T-helper 17 cell (primary cell): Measurements from ENCODE around the gene ENKUR. TPM values are rescaled to one million over a fixed set of nuclear protein-coding genes. Genes with fewer than 3 reads are reported as not detected.
A peak's percentile ranks its signal among the peaks of the same experiment; 100 is the strongest.

Experiments used
- ATAC-seq: fragments of 150-1000 bp; cut with Tn5 transposase; 2 replicates; pipeline ENCODE4 v1.10.0; 2021; ENCODE audit warnings: mild to moderate bottlenecking, moderate library complexity
- DNase-seq, 3 donors: peaks; one replicate each; pipeline versions ENCODE4 v3.0.0 to v3.0.0-alpha.2; 2020 to 2021
- H3K9me3 ChIP-seq: one replicate; pipeline ENCODE4 v1.7.0; 2013; ENCODE audit warnings: low read length, mild to moderate bottlenecking; ENCODE audit not compliant: control insufficient read depth, poor library complexity, severe bottlenecking
- H3K27ac Mint-ChIP-seq: one replicate; pipeline ENCODE4 v1.8.0; 2022; ENCODE audit warnings: mild to moderate bottlenecking, moderate library complexity, mixed read lengths
- H3K27me3 Mint-ChIP-seq: one replicate; pipeline ENCODE4 v1.8.0; 2022; ENCODE audit warnings: mixed read lengths
- H3K36me3 Mint-ChIP-seq: one replicate; pipeline ENCODE4 v1.8.0; 2022; ENCODE audit warnings: low read depth, mixed read lengths
- H3K4me1 Mint-ChIP-seq: one replicate; pipeline ENCODE4 v1.8.0; 2022; ENCODE audit warnings: mild to moderate bottlenecking, mixed read lengths
- H3K4me3 Mint-ChIP-seq: one replicate; pipeline ENCODE4 v1.8.0; 2022; ENCODE audit warnings: mild to moderate bottlenecking, moderate library complexity, mixed read lengths
- total RNA-seq, 4 donors: library from RNA in 2 of 4; stranded (reverse) in 2 of 4; gene quantifications; one replicate each; pipeline ENCODE4 v1.2.3 and lab custom pipeline; 2022 to 2026

Gene ENKUR
- total RNA-seq, 2 donors from 2014 or later = 0.85 to 14.9 TPM

- no peak for ATAC-seq
- Mint-ChIP-seq H3K4me3 (no peak overlapping the region), H3K4me1 (no peaks in the 10 kb centered on the region), H3K36me3 (peaks cover 9% of the 10 kb centered on the region), H3K27me3 (peaks cover 40% of the 10 kb centered on the region), H3K27ac (no peak overlapping the region)
- no peak for DNase-seq
- no peaks in the 10 kb centered on the region for H3K9me3 ChIP-seq
Observed at GRCh38 chr10:25047591-25048301, 31.8 kb upstream of the ENKUR start.

DNA sequence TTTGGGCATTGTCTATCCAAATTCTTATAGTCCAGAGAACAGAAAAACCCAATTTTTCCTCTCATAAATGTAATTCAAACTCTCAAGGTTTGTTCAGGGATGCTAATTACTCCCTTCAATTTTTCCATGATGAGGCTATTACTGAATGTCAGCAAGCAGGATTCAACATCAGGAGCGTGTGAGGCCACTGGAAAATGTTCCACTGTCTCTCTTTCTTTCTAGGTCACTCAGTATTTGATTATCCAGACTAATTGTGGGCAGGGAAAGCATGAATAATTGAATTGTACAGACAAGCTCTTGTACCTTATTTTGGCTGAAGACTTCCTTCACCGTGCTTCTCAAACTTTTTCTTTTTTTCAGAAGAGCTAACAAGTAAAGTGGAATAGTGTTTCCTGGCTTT is 31.1 kb upstream of the ENKUR start:
- DNase-seq (no peak), ATAC-seq (no peak)
- Mint-ChIP-seq H3K27me3 (peaks cover 40% of the 10 kb centered on the region), H3K36me3 (peaks cover 9% of the 10 kb centered on the region), H3K4me3 (no peak overlapping the region), H3K27ac (no peak overlapping the region), H3K4me1 (no peaks in the 10 kb centered on the region)
- no peaks in the 10 kb centered on the region for H3K9me3 ChIP-seq

GRCh38 chr10:25046641-25047040 is 30.7 kb upstream of the ENKUR start:
- no peak overlapping the region for H3K4me3 Mint-ChIP-seq
- H3K27me3 Mint-ChIP-seq = peaks cover 40% of the 10 kb centered on the region
- H3K27ac Mint-ChIP-seq = no peak overlapping the region
- no peaks in the 10 kb centered on the region for H3K9me3 ChIP-seq
- no peak for DNase-seq
- no peaks in the 10 kb centered on the region for H3K4me1 Mint-ChIP-seq
- peaks cover 9% of the 10 kb centered on the region for H3K36me3 Mint-ChIP-seq
- ATAC-seq = no peak

GRCh38 chr10:25039531-25039930 is 23.6 kb upstream of the ENKUR start:
- Mint-ChIP-seq H3K4me1 (no peaks in the 10 kb centered on the region), H3K27me3 (peaks cover 40% of the 10 kb centered on the region), H3K4me3 (no peak overlapping the region), H3K27ac (no peak overlapping the region), H3K36me3 (no peaks in the 10 kb centered on the region)
- no peak for ATAC-seq
- no peaks in the 10 kb centered on the region for H3K9me3 ChIP-seq
- DNase-seq = no peak

- Mint-ChIP-seq H3K27ac (no peak overlapping the region), H3K4me3 (no peak overlapping the region), H3K36me3 (no peaks in the 10 kb centered on the region), H3K4me1 (no peaks in the 10 kb centered on the region), H3K27me3 (peaks cover 38% of the 10 kb centered on the region)
- no peaks in the 10 kb centered on the region for H3K9me3 ChIP-seq
- ATAC-seq (no peak), DNase-seq (no peak)
Observed at GRCh38 chr10:25038325-25038724, 22.4 kb upstream of the ENKUR start.

- ATAC-seq (no peak), DNase-seq (no peak)
- Mint-ChIP-seq H3K27me3 (peaks cover 36% of the 10 kb centered on the region), H3K4me1 (no peaks in the 10 kb centered on the region), H3K27ac (no peak overlapping the region), H3K4me3 (no peak overlapping the region), H3K36me3 (no peaks in the 10 kb centered on the region)
- no peaks in the 10 kb centered on the region for H3K9me3 ChIP-seq
Observed at GRCh38 chr10:25036381-25036780, 20.4 kb upstream of the ENKUR start.

DNA sequence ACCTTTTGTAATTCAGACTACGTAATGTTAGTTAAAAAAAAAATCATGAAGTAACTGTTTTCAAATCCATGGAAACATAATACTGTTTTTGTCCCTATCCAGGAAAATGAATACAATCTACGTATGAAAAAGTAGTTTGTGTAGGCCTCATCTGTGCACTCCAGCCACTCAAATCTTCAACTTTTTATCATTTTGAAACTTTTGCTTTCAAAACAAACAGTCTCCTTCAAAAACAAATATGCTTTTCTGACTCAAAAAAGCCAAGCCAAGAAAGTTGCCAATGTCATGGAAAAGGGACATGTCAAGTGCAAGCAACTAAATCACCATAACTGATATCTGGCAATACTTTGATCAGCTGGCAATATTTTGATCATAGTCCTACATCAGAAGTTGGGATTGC is 13.6 kb upstream of the ENKUR start:
- Mint-ChIP-seq H3K27ac (no peak overlapping the region), H3K36me3 (no peaks in the 10 kb centered on the region), H3K4me3 (no peak overlapping the region), H3K27me3 (no peaks in the 10 kb centered on the region), H3K4me1 (no peaks in the 10 kb centered on the region)
- DNase-seq (no peak), ATAC-seq (no peak)
- H3K9me3 ChIP-seq = no peaks in the 10 kb centered on the region

- no peaks in the 10 kb centered on the region for H3K4me1 Mint-ChIP-seq
- DNase-seq (no peak), ATAC-seq (no peak)
- no peaks in the 10 kb centered on the region for H3K27me3 Mint-ChIP-seq
- peaks cover 2% of the 10 kb centered on the region for H3K36me3 Mint-ChIP-seq
- no peak overlapping the region for H3K4me3 Mint-ChIP-seq
- H3K9me3 ChIP-seq = no peaks in the 10 kb centered on the region
- H3K27ac Mint-ChIP-seq = no peak overlapping the region
Observed at GRCh38 chr10:25028711-25029110, 12.8 kb upstream of the ENKUR start.

DNA sequence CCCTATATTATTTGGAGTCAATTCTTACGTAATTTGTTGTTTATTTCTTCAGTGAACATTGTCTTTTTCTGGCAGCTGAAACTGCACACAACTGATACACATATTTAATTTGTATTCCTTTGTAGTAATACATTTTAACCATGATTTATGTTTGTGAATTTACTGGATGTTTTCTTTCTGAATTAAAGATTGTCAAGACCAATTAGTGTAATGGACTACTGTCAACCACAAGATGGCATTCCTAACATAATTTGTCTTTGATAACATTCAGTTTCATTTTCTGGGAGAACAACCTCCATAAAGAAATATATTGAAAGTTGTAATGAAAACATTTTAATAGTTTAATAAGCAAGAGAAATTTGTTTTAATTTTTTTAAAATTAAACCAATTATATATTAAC is 10.5 kb upstream of the ENKUR start:
- H3K4me1 Mint-ChIP-seq = no peaks in the 10 kb centered on the region

DNA sequence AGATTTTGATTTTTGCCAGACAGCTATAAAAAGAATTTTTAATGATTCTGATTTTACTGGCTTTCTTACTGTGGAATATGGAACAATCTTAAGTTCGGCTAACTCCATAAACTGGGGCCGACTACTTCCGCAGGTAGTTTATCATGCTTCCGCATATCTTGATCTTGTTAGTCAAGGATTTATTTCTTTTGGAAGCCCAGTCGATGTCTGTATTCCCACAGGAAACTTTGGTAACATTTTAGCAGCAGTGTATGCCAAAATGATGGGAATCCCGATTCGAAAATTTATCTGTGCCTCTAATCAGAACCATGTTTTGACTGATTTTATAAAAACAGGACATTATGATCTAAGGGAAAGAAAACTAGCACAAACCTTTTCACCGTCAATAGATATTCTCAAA is 8.6 kb upstream of the ENKUR start:
- peaks cover 5% of the 10 kb centered on the region for H3K36me3 Mint-ChIP-seq
- no peaks in the 10 kb centered on the region for H3K4me1 Mint-ChIP-seq
- ATAC-seq (no peak), DNase-seq (no peak)
- no peaks in the 10 kb centered on the region for H3K9me3 ChIP-seq
- no peak overlapping the region for H3K4me3 Mint-ChIP-seq
- H3K27ac Mint-ChIP-seq = no peak overlapping the region
- no peaks in the 10 kb centered on the region for H3K27me3 Mint-ChIP-seq

More for the DNA sequence above, 10.5 kb upstream of the ENKUR start:
- DNase-seq (no peak), ATAC-seq (no peak)
- no peaks in the 10 kb centered on the region for H3K9me3 ChIP-seq
- H3K27me3 Mint-ChIP-seq = no peaks in the 10 kb centered on the region
- no peak overlapping the region for H3K4me3 Mint-ChIP-seq
- H3K36me3 Mint-ChIP-seq = peaks cover 5% of the 10 kb centered on the region
- H3K27ac Mint-ChIP-seq = no peak overlapping the region

DNA sequence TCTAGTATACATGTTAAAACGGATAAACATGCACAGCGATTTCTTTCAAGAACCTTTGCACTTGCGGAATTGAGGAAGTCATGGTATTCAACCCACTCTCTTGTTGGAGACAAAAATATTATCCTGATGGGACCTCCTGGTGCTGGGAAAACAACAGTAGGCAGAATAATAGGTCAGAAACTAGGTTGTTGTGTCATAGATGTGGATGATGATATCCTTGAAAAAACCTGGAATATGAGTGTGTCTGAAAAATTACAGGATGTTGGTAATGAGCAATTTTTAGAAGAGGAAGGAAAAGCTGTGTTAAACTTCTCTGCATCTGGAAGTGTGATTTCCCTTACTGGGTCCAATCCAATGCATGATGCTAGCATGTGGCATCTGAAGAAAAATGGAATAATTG is 7.3 kb upstream of the ENKUR start:
- no peak overlapping the region for H3K4me3 Mint-ChIP-seq
- no peak for ATAC-seq
- peaks cover 5% of the 10 kb centered on the region for H3K36me3 Mint-ChIP-seq

DNA sequence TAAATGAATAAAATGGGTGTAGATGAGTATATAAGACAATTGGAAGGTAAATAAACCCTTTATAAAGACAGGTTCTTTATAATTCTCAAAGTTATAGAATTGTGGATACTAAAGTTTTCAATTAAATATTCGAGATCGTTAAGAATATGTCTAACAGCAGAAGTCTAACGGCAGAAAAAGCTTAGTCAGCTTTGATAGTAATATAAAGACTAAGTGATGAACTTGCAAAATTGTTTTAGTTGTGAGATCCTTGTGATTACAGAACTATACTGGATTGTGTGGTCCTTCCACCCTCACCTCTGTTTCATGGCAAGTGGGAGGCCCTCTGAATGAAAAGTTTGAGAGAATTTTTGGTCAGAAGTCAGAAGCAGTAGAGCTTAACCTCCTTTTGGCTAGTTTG is 2.7 kb upstream of the ENKUR start:
- Mint-ChIP-seq H3K27ac (peak overlapping the region; percentile 37), H3K4me3 (no peak overlapping the region), H3K36me3 (peaks cover 3% of the 10 kb centered on the region), H3K27me3 (no peaks in the 10 kb centered on the region), H3K4me1 (peaks cover 16% of the 10 kb centered on the region)
- no peaks in the 10 kb centered on the region for H3K9me3 ChIP-seq
- DNase-seq (no peak), ATAC-seq (no peak)

More for the DNA sequence above, 7.3 kb upstream of the ENKUR start:
- no peak overlapping the region for H3K27ac Mint-ChIP-seq
- no peaks in the 10 kb centered on the region for H3K27me3 Mint-ChIP-seq
- no peaks in the 10 kb centered on the region for H3K9me3 ChIP-seq
- no peaks in the 10 kb centered on the region for H3K4me1 Mint-ChIP-seq
- no peak for DNase-seq

DNA sequence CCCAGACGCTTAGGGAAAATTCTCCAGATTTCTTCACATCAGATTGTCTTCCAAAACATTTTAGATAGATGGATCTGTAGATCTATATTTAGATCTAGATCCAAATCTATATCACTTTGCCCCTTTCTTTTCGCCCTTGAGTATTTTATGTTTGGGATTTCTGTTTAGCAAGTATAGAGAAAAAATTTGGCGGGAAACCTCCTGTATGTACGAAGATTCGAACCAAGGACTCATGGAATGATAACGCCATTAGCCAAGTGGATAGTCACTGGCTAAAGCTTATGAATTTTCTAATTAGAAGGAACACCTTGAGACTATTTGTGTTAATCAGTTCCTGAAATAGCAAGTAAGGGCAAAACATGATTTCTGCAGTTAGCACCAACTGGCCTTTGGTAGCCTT is 1.7 kb upstream of the ENKUR start:
- peak overlapping the region; percentile 99 for H3K27ac Mint-ChIP-seq
- no peaks in the 10 kb centered on the region for H3K36me3 Mint-ChIP-seq
- H3K27me3 Mint-ChIP-seq = no peaks in the 10 kb centered on the region
- ATAC-seq (no peak), DNase-seq (no peak)
- H3K4me1 Mint-ChIP-seq = peaks cover 16% of the 10 kb centered on the region
- H3K4me3 Mint-ChIP-seq = peak overlapping the region; percentile 95
- no peaks in the 10 kb centered on the region for H3K9me3 ChIP-seq

DNA sequence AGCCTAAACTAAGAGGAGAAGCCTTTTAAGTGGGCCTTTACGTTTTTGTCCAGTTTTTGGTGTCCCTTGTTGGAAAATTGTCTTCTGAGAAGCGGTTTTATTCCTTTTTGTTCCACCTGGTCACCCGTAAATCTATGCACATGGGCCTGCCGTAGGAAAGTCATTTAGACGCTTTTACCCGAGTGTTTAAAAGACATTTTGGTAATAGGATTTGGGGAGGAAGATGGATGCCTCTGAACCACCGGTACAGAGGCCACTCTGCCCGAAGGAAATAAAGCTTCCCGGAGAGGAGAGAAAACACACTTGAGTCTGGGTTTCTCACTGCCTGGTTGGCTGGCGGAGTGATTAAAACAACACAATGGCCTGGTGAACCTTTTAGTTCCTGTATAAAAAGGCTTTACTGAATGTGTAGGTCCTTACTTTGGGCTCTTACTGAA is 1.2 kb upstream of the ENKUR start:
- H3K4me1 Mint-ChIP-seq = peaks cover 16% of the 10 kb centered on the region
- H3K9me3 ChIP-seq = no peaks in the 10 kb centered on the region
- peak overlapping the region; percentile 99 for H3K27ac Mint-ChIP-seq
- DNase-seq (no peak), ATAC-seq (no peak)
- H3K36me3 Mint-ChIP-seq = no peaks in the 10 kb centered on the region
- H3K27me3 Mint-ChIP-seq = no peaks in the 10 kb centered on the region
- peak overlapping the region; percentile 95 for H3K4me3 Mint-ChIP-seq
